GM19395 (cell line): ENCODE data around the gene RASSF3.
"Not testable (repeated sequence)": the region's sequence is repeated elsewhere in the genome, so short reads cannot be mapped to it uniquely, and the experiment has no call there.

Source experiments
- ATAC-seq: cut with Tn5 transposase; IDR thresholded peaks from one replicate; pipeline ENCODE4 v1.9.1; 2021; ENCODE audit warnings: mild to moderate bottlenecking, moderate library complexity; ENCODE audit not compliant: unreplicated experiment

RASSF3 gene

GRCh38 chr12:64595863-64596793 is 14.2 kb upstream of the RASSF3 start:
- no peak for ATAC-seq

- ATAC-seq: no peak
Measured at GRCh38 chr12:64598831-64599230, 11.5 kb upstream of the RASSF3 start.

- ATAC-seq: no peak
Measured at GRCh38 chr12:64600164-64600561, 10.1 kb upstream of the RASSF3 start.

- no peak for ATAC-seq
Measured at GRCh38 chr12:64603183-64603841, 7.0 kb upstream of the RASSF3 start.

- ATAC-seq: peak; percentile 38
Measured at GRCh38 chr12:64608901-64609535, 1.3 kb upstream of the RASSF3 start.

GRCh38 chr12:64609536-64610078 is 688 bp upstream of the RASSF3 start:
- no peak for ATAC-seq

- peak; percentile 50 for ATAC-seq
Measured at GRCh38 chr12:64610660-64611340, 505 bp downstream of the RASSF3 start.

- no peak for ATAC-seq
Measured at GRCh38 chr12:64611341-64612284, 1.3 kb downstream of the RASSF3 start.

- ATAC-seq: no peak
Measured at GRCh38 chr12:64612843-64613242, 2.5 kb downstream of the RASSF3 start.

- not testable (repeated sequence) for ATAC-seq
Measured at GRCh38 chr12:64613775-64614398, 3.6 kb downstream of the RASSF3 start.

GRCh38 chr12:64616201-64616600 is 5.9 kb downstream of the RASSF3 start:
- ATAC-seq: no peak

GRCh38 chr12:64618953-64619590 is 8.8 kb downstream of the RASSF3 start:
- ATAC-seq: peak; percentile 52

GRCh38 chr12:64621257-64621942 is 11.1 kb downstream of the RASSF3 start:
- peak; percentile 79 for ATAC-seq

- no peak for ATAC-seq
Measured at GRCh38 chr12:64624035-64624434, 13.7 kb downstream of the RASSF3 start.

- ATAC-seq: peak; percentile 45
Measured at GRCh38 chr12:64625243-64626077, 15.2 kb downstream of the RASSF3 start.

GRCh38 chr12:64626588-64626987 is 16.3 kb downstream of the RASSF3 start:
- not testable (repeated sequence) for ATAC-seq

GRCh38 chr12:64627771-64628170 is 17.5 kb downstream of the RASSF3 start:
- ATAC-seq: no peak
